Upper lobe of left lung (tissue), 4 donors: ENCODE measurements around the gene TTC28.

Source experiments
- POLR2A ChIP-seq, 4 donors: fragments of 450-650 bp; IDR thresholded peaks; one replicate each; pipeline ENCODE4 v1.5.1; 2016 to 2017; ENCODE audit warnings: antibody characterized with exemption in 4 of 4, mild to moderate bottlenecking in 2 of 4
- TF ChIP-seq, protein P1 (sequence below), 6 experiments: fragments of 450-650 bp in 4 of 6; fragments of 200-600 bp in 2 of 6; sonication (generic) in 2 of 6; IDR thresholded peaks; one replicate each; pipeline ENCODE4 v1.5.1; 2016 to 2019; ENCODE audit warnings: antibody characterized with exemption in 6 of 6

GRCh38 chr22:28046100-28046499 is 633.5 kb downstream of the TTC28 start:
- TF ChIP-seq POLR2A (IDR thresholded peaks at IDR 0.05), result no peak
- TF ChIP-seq, protein P1, sequence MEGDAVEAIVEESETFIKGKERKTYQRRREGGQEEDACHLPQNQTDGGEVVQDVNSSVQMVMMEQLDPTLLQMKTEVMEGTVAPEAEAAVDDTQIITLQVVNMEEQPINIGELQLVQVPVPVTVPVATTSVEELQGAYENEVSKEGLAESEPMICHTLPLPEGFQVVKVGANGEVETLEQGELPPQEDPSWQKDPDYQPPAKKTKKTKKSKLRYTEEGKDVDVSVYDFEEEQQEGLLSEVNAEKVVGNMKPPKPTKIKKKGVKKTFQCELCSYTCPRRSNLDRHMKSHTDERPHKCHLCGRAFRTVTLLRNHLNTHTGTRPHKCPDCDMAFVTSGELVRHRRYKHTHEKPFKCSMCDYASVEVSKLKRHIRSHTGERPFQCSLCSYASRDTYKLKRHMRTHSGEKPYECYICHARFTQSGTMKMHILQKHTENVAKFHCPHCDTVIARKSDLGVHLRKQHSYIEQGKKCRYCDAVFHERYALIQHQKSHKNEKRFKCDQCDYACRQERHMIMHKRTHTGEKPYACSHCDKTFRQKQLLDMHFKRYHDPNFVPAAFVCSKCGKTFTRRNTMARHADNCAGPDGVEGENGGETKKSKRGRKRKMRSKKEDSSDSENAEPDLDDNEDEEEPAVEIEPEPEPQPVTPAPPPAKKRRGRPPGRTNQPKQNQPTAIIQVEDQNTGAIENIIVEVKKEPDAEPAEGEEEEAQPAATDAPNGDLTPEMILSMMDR (IDR thresholded peaks at IDR 0.05), result no peak
